DMS53 treated with DMSO at 0.1 percent for 48 hours (cell line): Measurements from ENCODE around the gene CCDC175.

Experiments
- DNase-seq: peaks from one replicate; lab custom pipeline; 2025; ENCODE audit not compliant: unreplicated experiment; lab: John Stamatoyannopoulos, UW

The CCDC175 gene

DNA sequence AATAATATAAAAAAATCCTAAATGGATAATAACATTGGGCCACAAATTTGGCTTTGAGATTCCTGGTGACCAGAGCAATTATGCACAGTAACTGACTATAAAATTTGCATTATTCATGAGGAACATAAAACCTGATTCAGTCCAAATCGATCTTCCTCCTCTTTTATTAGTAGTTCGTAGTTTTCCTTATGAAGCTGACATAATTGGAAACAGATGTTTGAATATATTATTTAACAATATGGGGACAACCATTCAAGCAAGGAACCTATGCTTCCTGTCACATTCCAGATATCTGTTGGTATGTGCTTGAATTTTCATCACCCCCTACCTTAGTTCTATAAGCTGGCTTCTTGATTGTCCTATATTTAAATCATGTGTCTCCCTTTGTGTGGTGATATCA lies 34.9 kb downstream of the CCDC175 start:
- no peak for DNase-seq

- DNase-seq: no peak
Measured at GRCh38 chr14:59540852-59541251, 35.8 kb downstream of the CCDC175 start.

- no peak for DNase-seq
Measured at GRCh38 chr14:59538936-59539335, 37.7 kb downstream of the CCDC175 start.

- DNase-seq: no peak
Measured at GRCh38 chr14:59537476-59537875, 39.1 kb downstream of the CCDC175 start.

GRCh38 chr14:59534361-59534987 lies 42.1 kb downstream of the CCDC175 start:
- peak; percentile 10 for DNase-seq

DNA sequence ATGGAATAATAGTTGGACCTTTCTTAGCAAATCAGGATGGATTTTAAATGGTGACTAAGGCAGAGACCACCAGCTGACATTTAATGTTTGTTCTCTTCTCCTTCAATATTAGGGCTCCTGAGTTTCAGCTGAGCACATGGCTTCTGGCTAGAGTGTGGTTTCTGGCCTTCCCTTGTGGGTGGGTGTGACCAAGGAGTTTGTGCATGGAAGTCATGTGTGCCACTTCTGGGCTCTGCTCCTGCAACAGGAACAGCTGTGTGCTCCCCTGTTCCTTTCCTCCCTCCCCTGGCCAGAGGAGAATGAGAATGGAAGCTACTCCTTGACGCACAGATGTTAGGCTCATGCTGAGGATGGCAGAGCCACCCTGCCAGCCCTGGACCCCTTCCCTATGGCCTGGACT lies 44.2 kb downstream of the CCDC175 start:
- DNase-seq: no peak

GRCh38 chr14:59530349-59530748 lies 46.3 kb downstream of the CCDC175 start:
- DNase-seq: no peak

DNA sequence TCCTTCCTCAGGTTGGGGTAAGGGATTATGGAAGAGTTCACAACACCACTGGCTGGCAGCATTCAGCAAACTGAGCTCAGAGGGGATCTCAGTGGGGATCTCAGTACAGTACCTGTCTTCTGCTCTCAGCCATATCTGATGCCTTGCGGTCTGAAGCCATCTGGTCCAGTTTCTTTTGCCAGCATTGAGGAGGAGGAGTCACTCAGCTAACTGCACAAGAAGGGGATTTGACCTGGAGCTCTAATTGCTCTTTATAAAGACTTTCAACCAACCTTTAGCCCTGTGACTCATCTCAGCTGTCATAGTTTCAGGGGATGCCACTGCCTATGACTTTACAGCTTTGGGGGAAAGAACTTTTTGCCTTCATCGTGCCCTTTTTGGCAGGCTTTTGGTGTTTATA lies 47.4 kb downstream of the CCDC175 start:
- DNase-seq: no peak

GRCh38 chr14:59520224-59520623 lies 56.4 kb downstream of the CCDC175 start:
- DNase-seq: no peak

DNA sequence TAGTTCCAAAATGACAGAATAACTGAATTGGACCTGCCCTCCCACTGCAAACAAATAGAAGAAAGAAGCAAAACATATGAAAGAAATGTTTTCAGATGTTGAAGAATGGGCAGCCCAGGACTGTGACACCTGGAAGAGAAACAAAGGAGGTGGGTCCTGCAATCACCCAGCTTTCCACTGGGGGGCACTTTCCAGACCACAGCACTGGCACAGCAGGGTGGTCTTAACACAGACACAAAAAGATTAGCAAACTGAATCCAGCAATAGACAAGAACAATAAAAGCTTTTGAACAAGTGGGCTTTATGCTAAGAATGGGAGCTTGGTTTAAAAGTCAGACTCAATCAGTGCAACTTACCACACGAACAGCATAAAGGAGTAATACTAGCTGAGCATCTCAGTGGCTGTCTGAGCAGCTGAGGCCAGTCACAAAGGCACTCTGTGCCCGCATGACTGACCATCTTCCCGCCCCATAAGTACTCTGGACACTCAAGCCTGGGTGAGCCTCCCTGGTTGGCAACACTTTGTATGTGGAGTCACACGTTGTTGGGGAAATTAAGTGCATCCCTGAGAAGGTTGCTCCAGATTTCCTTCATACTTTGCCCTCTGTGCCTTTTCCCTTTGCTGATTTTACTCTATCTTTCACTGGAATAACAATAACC lies 64.6 kb downstream of the CCDC175 start:
- peak; percentile 5 for DNase-seq

DNA sequence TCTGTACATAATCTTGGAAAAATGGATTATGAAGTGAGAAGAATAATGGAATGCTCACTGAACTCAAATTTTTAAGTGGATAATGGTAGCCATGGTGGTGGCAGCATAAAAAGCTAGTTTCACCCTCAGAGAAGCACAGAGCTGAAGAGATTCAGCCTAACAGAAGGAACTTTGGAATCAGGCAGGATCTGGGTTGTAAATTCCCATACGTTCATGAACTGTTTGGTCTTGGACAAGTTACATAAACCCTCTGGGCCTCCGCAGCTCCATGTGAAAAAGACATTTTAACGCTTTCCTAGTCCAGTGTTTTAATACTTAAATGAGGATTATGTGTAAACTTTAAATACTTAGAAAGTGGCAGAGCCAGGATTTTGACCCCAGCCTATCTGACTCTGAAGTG lies 65.6 kb downstream of the CCDC175 start:
- DNase-seq: no peak

- no peak for DNase-seq
Measured at GRCh38 chr14:59510001-59510400, 66.6 kb downstream of the CCDC175 start.

- no peak for DNase-seq
Measured at GRCh38 chr14:59509101-59509500, 67.5 kb downstream of the CCDC175 start.

DNA sequence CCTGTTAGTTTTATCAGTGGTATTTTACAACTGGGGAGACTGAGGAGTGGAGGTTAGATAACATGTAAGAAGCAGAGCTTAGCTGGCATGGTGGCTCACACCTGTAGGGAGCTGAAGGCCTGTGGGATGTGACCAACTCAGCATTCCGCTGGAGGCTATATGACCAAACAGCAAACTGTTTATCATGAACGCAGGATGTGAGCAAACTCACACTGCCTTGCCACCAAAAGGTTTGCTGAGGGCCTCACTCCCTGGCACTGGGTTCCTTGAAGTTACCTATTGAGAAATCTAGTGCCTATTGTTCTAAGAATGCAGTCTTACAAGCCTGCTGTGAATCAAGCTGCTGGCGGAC lies 68.9 kb downstream of the CCDC175 start:
- no peak for DNase-seq

DNA sequence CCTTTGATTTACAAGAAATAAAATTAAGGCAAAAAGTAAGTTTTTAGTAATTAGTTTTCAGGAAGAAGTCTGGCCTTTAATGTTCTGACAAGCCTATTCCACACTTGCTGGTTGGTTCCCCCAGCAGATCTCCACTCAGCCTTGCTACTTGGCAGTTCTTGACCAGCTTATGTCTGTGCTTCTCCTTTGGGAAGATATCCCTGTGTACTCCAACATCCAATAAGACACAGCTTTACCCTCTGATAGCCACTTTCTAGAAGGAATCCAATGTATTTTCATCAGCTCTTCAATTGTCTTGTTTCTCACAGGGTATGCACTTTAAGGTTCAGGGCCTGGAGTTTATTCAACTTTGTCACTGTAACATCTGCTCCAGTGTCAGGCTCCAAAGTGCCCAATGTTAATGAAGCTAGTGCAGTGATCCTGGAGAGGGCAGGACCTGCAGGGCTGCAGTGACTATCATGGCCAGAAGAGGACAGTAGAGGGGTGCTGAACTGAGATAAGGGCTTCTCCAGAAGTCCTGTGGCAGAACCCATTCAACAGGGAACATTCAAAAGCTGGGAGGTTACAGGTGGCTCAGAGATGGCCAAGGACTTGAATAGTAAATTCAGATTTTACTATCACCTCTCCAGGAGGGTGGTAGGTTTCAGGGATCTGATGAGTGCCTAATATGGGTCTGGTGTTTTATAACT lies 69.4 kb downstream of the CCDC175 start:
- peak; percentile 63 for DNase-seq

DNA sequence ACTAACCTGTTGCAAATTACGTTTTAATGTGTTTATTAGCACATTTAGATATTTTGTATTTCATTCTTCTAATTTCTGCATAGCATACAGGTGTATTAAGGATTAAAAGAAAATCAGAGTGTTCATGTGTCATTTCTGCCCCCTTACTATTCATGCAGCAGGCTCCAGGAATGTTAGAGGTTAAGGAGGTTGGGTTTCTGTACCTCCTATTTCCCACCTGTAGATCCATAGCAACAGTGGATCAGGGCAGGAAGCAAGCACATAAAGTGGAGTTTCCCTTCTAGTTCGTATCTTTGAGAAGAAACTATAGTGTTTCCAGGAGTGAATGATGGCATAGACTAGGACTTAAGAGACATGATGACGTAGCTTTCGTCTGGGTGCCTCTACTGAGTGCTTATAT lies 73.4 kb downstream of the CCDC175 start:
- no peak for DNase-seq

- no peak for DNase-seq
Measured at GRCh38 chr14:59500732-59501131, 75.9 kb downstream of the CCDC175 start.

GRCh38 chr14:59492384-59492783 lies 84.2 kb downstream of the CCDC175 start:
- no peak for DNase-seq

- DNase-seq: no peak
Measured at GRCh38 chr14:59490756-59491155, 85.9 kb downstream of the CCDC175 start.

- no peak for DNase-seq
Measured at GRCh38 chr14:59484639-59485175, 91.9 kb downstream of the CCDC175 start.

GRCh38 chr14:59483819-59484638 lies 92.6 kb downstream of the CCDC175 start, which contains the start of the genes JKAMP and L3HYPDH:
Gene JKAMP (plus strand): TSS chr14:59484517. CDS start chr14:59484590, 73 bp downstream.
Gene L3HYPDH (minus strand): TSS chr14:59484408. CDS start chr14:59484316, 92 bp downstream.
- peak; percentile 84 for DNase-seq
